Endothelial cell of umbilical vein (primary cell): ENCODE results near the gene XCL2. TPM values are rescaled to one million over a fixed set of nuclear protein-coding genes. Genes with fewer than 3 reads are reported as not detected.

Source experiments
- BruUV-seq: library from RNA; stranded (reverse); fragments of 400-500 nt; replicated peaks from 2 replicates; lab custom pipeline; 2021; lab: Mats Ljungman, UMichigan
- CTCF ChIA-PET: fragments of 300-600, 350-600 bp; sonication (Branson Sonifier 250); formaldehyde crosslinking; loops from one replicate; lab custom pipeline; 2021; ENCODE audit warnings: antibody characterized with exemption, inconsistent platforms; lab: Charles Lee
- POLR2A ChIA-PET: fragments of 300-600, 350-600 bp; sonication (Branson Sonifier 250); formaldehyde crosslinking; loops from one replicate; lab custom pipeline; 2021; ENCODE audit warnings: antibody characterized with exemption, inconsistent platforms; lab: Charles Lee
- DNase-seq: peaks from one replicate; pipeline ENCODE4 v3.0.0-alpha.2; 2011; ENCODE audit warnings: low read depth, low spot score
- FAIRE-seq: peaks from 2 replicates; lab custom pipeline; 2011; peaks lifted over from hg19 to GRCh38; lab: Jason Lieb, UNC
- H2AFZ ChIP-seq: 2 replicates; pipeline ENCODE4 v1.6.0; 2012; ENCODE audit warnings: low read depth, low read length, control low read depth, inconsistent platforms
- H3K27ac ChIP-seq: 2 replicates; pipeline ENCODE4 v1.5.1; 2011; ENCODE audit warnings: low read depth, mild to moderate bottlenecking, control low read depth, low read length, moderate library complexity; ENCODE audit not compliant: insufficient read depth
- H3K27me3 ChIP-seq, 2 experiments: 2 replicates each; pipeline versions ENCODE4 v1.6.0 to v1.6.1; 2011; ENCODE audit warnings: low read length in 2 of 2, mixed read lengths in 1 of 2; ENCODE audit not compliant: control insufficient read depth in 2 of 2, insufficient read depth in 2 of 2
- H3K36me3 ChIP-seq, 2 experiments: 2 replicates in 1 of 2; 3 replicates in 1 of 2; pipeline ENCODE4 v1.5.1; 2011; ENCODE audit warnings: low read length in 2 of 2, mild to moderate bottlenecking in 1 of 2, moderate library complexity in 1 of 2; ENCODE audit not compliant: control insufficient read depth in 2 of 2, insufficient read depth in 2 of 2; ENCODE audit errors: extremely low read depth in 1 of 2
- H3K4me1 ChIP-seq: 3 replicates; pipeline ENCODE4 v1.5.1; 2011; ENCODE audit warnings: mild to moderate bottlenecking, low read length; ENCODE audit not compliant: control insufficient read depth, insufficient read depth; ENCODE audit errors: extremely low read depth
- H3K4me2 ChIP-seq: 2 replicates; pipeline ENCODE4 v1.6.1; 2011; ENCODE audit warnings: low read length, control low read depth, mixed read lengths; ENCODE audit not compliant: insufficient read depth
- H3K4me3 ChIP-seq, 3 experiments: fragments of 200-600 bp in 1 of 3; sonication (generic), shearing (Covaris generic) in 1 of 3; replicated peaks in 1 of 3; 2 replicates each; pipeline ENCODE4 v1.5.1; 2011 to 2016; ENCODE audit warnings: control low read depth in 3 of 3, low read length in 3 of 3, mild to moderate bottlenecking in 2 of 3, inconsistent platforms in 1 of 3, low read depth in 1 of 3, moderate library complexity in 1 of 3; ENCODE audit not compliant: insufficient read depth in 1 of 3
- H3K79me2 ChIP-seq: 2 replicates; pipeline ENCODE4 v1.6.0; 2012; ENCODE audit warnings: low read length, inconsistent platforms; ENCODE audit not compliant: control insufficient read depth, insufficient read depth
- H3K9ac ChIP-seq: replicated peaks from 2 replicates; pipeline ENCODE3; 2011; ENCODE audit warnings: low read length, control low read depth; ENCODE audit not compliant: insufficient read depth; ENCODE audit errors: extremely low read depth
- H3K9me1 ChIP-seq: replicated peaks from 3 replicates; pipeline ENCODE4 v1.6.0; 2011; ENCODE audit warnings: mild to moderate bottlenecking, low read length; ENCODE audit not compliant: control insufficient read depth, insufficient read depth; ENCODE audit errors: extremely low read depth
- H3K9me3 ChIP-seq: replicated peaks from 2 replicates; pipeline ENCODE4 v1.5.1; 2012; ENCODE audit warnings: low read length, inconsistent platforms; ENCODE audit not compliant: control insufficient read depth, insufficient read depth
- H4K20me1 ChIP-seq: replicated peaks from 2 replicates; pipeline ENCODE3; 2011; ENCODE audit warnings: mild to moderate bottlenecking, low read length; ENCODE audit not compliant: control insufficient read depth, insufficient read depth; ENCODE audit errors: extremely low read depth
- CTCF ChIP-seq, 2 donors: IDR thresholded peaks; 1 replicate in 1 of 2; 2 replicates in 1 of 2; pipeline ENCODE4 v1.5.1; 2011; ENCODE audit warnings: low read length in 2 of 2, mild to moderate bottlenecking in 2 of 2, moderate library complexity in 2 of 2, control low read depth in 1 of 2, inconsistent platforms in 1 of 2, low read depth in 1 of 2; ENCODE audit not compliant: insufficient read depth in 1 of 2; ENCODE audit errors: extremely low read depth in 1 of 2
- EZH2 ChIP-seq: IDR thresholded peaks from 2 replicates; pipeline ENCODE4 v1.6.1; 2012; ENCODE audit warnings: borderline replicate concordance, low read depth, mild to moderate bottlenecking, moderate library complexity, low read length, inconsistent platforms; ENCODE audit not compliant: severe bottlenecking
- FOS ChIP-seq: IDR thresholded peaks from 2 replicates; pipeline ENCODE4 v1.6.1; 2011; ENCODE audit warnings: mild to moderate bottlenecking, low read length, moderate library complexity, borderline replicate concordance; ENCODE audit not compliant: insufficient read depth
- GATA2 ChIP-seq: IDR thresholded peaks from 2 replicates; pipeline ENCODE4 v1.7.0; 2011; ENCODE audit warnings: low read depth, mild to moderate bottlenecking, moderate library complexity, mixed read lengths, low read length; ENCODE audit not compliant: insufficient read length, insufficient read depth
- JUN ChIP-seq: IDR thresholded peaks from 2 replicates; pipeline ENCODE4 v1.6.1; 2011; ENCODE audit warnings: borderline replicate concordance, low read depth; ENCODE audit not compliant: insufficient read length, insufficient read depth
- MYC ChIP-seq: IDR thresholded peaks from one replicate; pipeline ENCODE4 v1.6.1; 2011; ENCODE audit warnings: mild to moderate bottlenecking, low read depth, low read length
- POLR2A ChIP-seq: IDR thresholded peaks from 2 replicates; pipeline ENCODE4 v1.6.1; 2012; ENCODE audit warnings: low read depth, mild to moderate bottlenecking, control low read depth, low read length
- POLR2AphosphoS5 ChIP-seq: IDR thresholded peaks from 2 replicates; pipeline ENCODE4 v1.6.1; 2012; ENCODE audit warnings: low read depth, mild to moderate bottlenecking, control low read depth, low read length, moderate library complexity; ENCODE audit not compliant: insufficient read depth
- dilution Hi-C: fragments of 300-500 bp; cut with MboI; formaldehyde crosslinking; loops from one replicate; pipeline ENCODE4 v1.15.0; 2019; ENCODE audit warnings: low sequenced_read_pairs; ENCODE audit not compliant: extremely low pct_ligation_motif_present
- intact Hi-C: fragments of 100-400 bp; cut with micrococcal nuclease; formaldehyde crosslinking; loops from one replicate; pipeline ENCODE4 v1.10.0; 2022
- polyA plus RNA-seq, 4 experiments: library from polyadenylated mRNA; depleted of rRNA in 3 of 4; stranded (reverse) in 3 of 4; unstranded in 1 of 4; fragments of >200 nt; gene quantifications; 2 replicates each; pipeline versions ENCODE4 v1.2.1 to v1.2.3, GENCODE V29; 2011 to 2012; ENCODE audit warnings: missing spikeins in 1 of 4
- total RNA-seq: library from RNA; stranded (reverse); gene quantifications from 2 replicates; pipeline ENCODE4 v1.2.3, GENCODE V29; 2021
- TF ChIP-seq, protein P1 (sequence below): IDR thresholded peaks from 2 replicates; pipeline ENCODE4 v1.6.1; 2011; ENCODE audit not compliant: insufficient read depth, insufficient read length

Gene XCL2
- total and polyA plus RNA-seq, 2 donors (not counting 3 experiments of a cell fraction or from before 2014, with no cell fraction given), result not detected

DNA sequence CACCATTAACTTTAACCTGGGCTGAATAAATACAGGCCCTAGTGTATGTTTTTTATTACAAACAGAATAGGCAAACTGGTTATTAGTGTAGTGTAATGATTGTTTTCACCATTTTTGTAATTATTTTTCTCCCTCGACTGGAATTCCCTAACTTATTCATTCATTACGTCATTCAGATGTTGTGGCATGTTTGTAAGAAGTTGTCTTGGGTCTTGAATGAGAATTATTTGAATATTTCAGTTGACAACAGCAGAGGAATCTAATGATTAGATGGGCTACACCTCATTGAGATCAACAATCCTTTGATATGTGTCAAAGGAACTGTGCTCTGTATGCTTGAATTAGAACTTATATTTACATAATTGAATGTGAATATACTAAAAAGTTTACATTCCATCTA lies 45.4 kb upstream of the XCL2 start:
- Histone ChIP-seq H3K27me3 (no peaks in the 10 kb centered on the region), H2AFZ (no peak overlapping the region), H3K4me2 (no peak overlapping the region), H3K9ac (no peak overlapping the region), H3K4me1 (no peaks in the 10 kb centered on the region), H3K79me2 (no peaks in the 10 kb centered on the region), H3K36me3 (no peaks in the 10 kb centered on the region), H3K27ac (no peak overlapping the region), H3K9me3 (no peaks in the 10 kb centered on the region), H3K9me1 (no peaks in the 10 kb centered on the region), H4K20me1 (no peaks in the 10 kb centered on the region), H3K4me3 (no peak overlapping the region)
- intact Hi-C loops, result no loop called here
- dilution Hi-C loops, result no loop called here
- FAIRE-seq (no peak), DNase-seq (no peak)
- no TSS peak for BruUV-seq
- no peak for TF ChIP-seq POLR2AphosphoS5
- no peak for TF ChIP-seq GATA2
- no peak for TF ChIP-seq FOS
- TF ChIP-seq, protein P1, sequence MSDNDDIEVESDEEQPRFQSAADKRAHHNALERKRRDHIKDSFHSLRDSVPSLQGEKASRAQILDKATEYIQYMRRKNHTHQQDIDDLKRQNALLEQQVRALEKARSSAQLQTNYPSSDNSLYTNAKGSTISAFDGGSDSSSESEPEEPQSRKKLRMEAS, result no peak
- TF ChIP-seq MYC, result no peak
- no peak for TF ChIP-seq EZH2
- TF ChIP-seq POLR2A, result no peak
- no peak for TF ChIP-seq CTCF (IDR thresholded peaks at IDR 0.05; ENCODE audit: extremely low read depth in 1 of 2, insufficient read depth in 1 of 2, low read depth in 1 of 2, low read length in 2 of 2)
- no peak for TF ChIP-seq JUN
- CTCF ChIA-PET, result no interaction called here
- POLR2A ChIA-PET, result no interaction called here
